Measurements from ENCODE around the gene GFOD1. TPM values are rescaled to one million over a fixed set of nuclear protein-coding genes. Genes with fewer than 3 reads are reported as not detected.

GFOD1 gene
- total RNA-seq, 1 experiment from 2014 or later, result 6.1 TPM

DNA sequence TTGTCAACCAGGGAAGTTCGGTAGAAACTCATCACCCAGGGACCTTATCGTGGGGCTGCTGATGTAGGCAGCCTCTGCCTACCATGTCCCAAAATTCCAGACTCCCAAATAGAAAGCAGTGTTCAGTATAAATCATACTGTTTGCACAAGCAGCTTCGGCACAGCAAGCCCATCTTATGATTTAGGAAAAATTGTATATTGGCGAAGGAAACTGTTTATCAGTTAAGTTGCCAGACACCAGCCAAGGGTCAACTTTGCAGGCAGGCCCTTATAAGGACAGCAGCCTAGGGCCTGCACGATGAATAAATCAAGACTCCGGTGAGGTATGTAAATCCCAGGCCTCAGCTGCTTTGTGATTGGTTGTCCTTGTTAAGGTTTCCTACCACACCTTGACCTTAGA lies 36.8 kb downstream of the GFOD1 start:
- no peaks in the 10 kb centered on the region for H3K79me1 ChIP-seq (ENCODE audit: insufficient read depth, low read depth, low read length, poor library complexity, severe bottlenecking)
- H4K91ac ChIP-seq (ENCODE audit: insufficient read length, low read depth, low read length), result no peak overlapping the region
- no peaks in the 10 kb centered on the region for H3K27me3 ChIP-seq (ENCODE audit: insufficient read depth, low read length)
- no peak for DNase-seq
- H2AK5ac ChIP-seq (ENCODE audit: insufficient read length, low read length), result no peak overlapping the region
- H4K5ac ChIP-seq (ENCODE audit: insufficient read length, low read depth, low read length), result no peak overlapping the region
- no CpG with 5 or more reads among the region's 6 CpGs for WGBS (ENCODE audit: extremely low coverage, insufficient read length, low lambda C conversion rate)
- no peak overlapping the region for H3K9ac ChIP-seq (ENCODE audit: extremely low read depth, insufficient read length, low read length)
- no peaks in the 10 kb centered on the region for H3K9me3 ChIP-seq (ENCODE audit: control insufficient read depth, low read depth, low read length)
- H3K4me2 ChIP-seq (ENCODE audit: insufficient read depth, insufficient read length, low read length), result no peak overlapping the region
- no peaks in the 10 kb centered on the region for H4K20me1 ChIP-seq (ENCODE audit: control insufficient read depth, insufficient read depth, insufficient read length)
- no peak overlapping the region for H4K8ac ChIP-seq (replicated peaks; ENCODE audit: insufficient read length, low read depth, low read length)
- H3K27me3 Mint-ChIP-seq (ENCODE audit: low read depth), result peaks cover 1% of the 10 kb centered on the region; the same call in 1 of the 2 replicates
- no peak overlapping the region for H2BK20ac ChIP-seq (ENCODE audit: low read depth, low read length, poor library complexity, severe bottlenecking)
- H3K27ac Mint-ChIP-seq, result no peak overlapping the region
- H3K23me2 ChIP-seq (ENCODE audit: insufficient read length, low read depth, low read length, poor library complexity, severe bottlenecking), result no peaks in the 10 kb centered on the region
- H2BK5ac ChIP-seq (ENCODE audit: insufficient read length, low read length), result no peak overlapping the region
- H3K9me3 Mint-ChIP-seq, result peaks cover 5 to 6% of the 10 kb centered on the region in 2 experiments; a peak in 3 of 5 replicates
- no peak overlapping the region for H2BK15ac ChIP-seq (ENCODE audit: low read depth, low read length)
- peaks cover 14 to 24% of the 10 kb centered on the region in 2 experiments for H3K4me1 Mint-ChIP-seq
- no peak overlapping the region for H2BK120ac ChIP-seq (ENCODE audit: low read depth, low read length, poor library complexity, severe bottlenecking)
- H3K79me2 ChIP-seq (ENCODE audit: insufficient read depth, low read length), result peaks cover 3% of the 10 kb centered on the region; the same call in 1 of the 2 replicates
- H3K27ac ChIP-seq (ENCODE audit: insufficient read length, low read depth, low read length), result no peak overlapping the region
- H3K4me3 Mint-ChIP-seq, result no peak overlapping the region
- peaks cover 4 to 7% (median 5%) of the 10 kb centered on the region in 3 experiments; a peak in 5 of 7 replicates for H3K36me3 Mint-ChIP-seq (ENCODE audit: insufficient read depth in 1 of 3, low read depth in 3 of 3)
- TF ChIP-seq CTCF (conservative IDR thresholded peaks at IDR 0.05), result no peak
- no peak overlapping the region for H2AFZ ChIP-seq (ENCODE audit: low read length)
- H2BK12ac ChIP-seq (ENCODE audit: insufficient read length, low read depth, low read length), result no peak overlapping the region
- no peak overlapping the region for H3K14ac ChIP-seq (ENCODE audit: insufficient read depth, low read length)
- H3K18ac ChIP-seq (ENCODE audit: insufficient read length, low read depth, low read length), result no peak overlapping the region
- no peak overlapping the region for H3T11ph ChIP-seq (ENCODE audit: low read length)
- H3K23ac ChIP-seq (ENCODE audit: insufficient read length, low read depth, low read length), result no peak overlapping the region
- H3K4me1 ChIP-seq (ENCODE audit: insufficient read depth, low read length), result no peaks in the 10 kb centered on the region; the same call in 1 of the 2 replicates
- H3K56ac ChIP-seq (ENCODE audit: insufficient read length, low read depth, low read length), result no peak overlapping the region
- H3K4ac ChIP-seq (ENCODE audit: low read depth, low read length), result no peak overlapping the region
